ENCODE data around the gene TIAM1.

Gene TIAM1

GRCh38 chr21:31294691-31295090 is 49.4 kb downstream of the TIAM1 start:
- Histone ChIP-seq H4K20me1 (ENCODE audit: control insufficient read depth, insufficient read depth, low read depth, low read length) (no peaks in the 10 kb centered on the region), H3K4me2 (ENCODE audit: low read length) (no peak overlapping the region), H3K27me3 (ENCODE audit: control insufficient read depth, low read length) (no peaks in the 10 kb centered on the region), H3K79me2 (ENCODE audit: control insufficient read depth, low read length) (no peaks in the 10 kb centered on the region), H3F3A (ENCODE audit: control insufficient read depth, insufficient read depth) (no peaks in the 10 kb centered on the region), H3K4me3 (ENCODE audit: low read length) (no peak overlapping the region), H3K9me3 (ENCODE audit: control insufficient read depth, insufficient read depth, low read length) (no peaks in the 10 kb centered on the region), H3K27ac (ENCODE audit: low read depth, low read length) (no peak overlapping the region), H3K9me2 (replicated peaks; ENCODE audit: control insufficient read depth, low read length) (no peaks in the 10 kb centered on the region), H3K36me3 (ENCODE audit: control insufficient read depth, low read length) (no peaks in the 10 kb centered on the region), H3K4me1 (ENCODE audit: control insufficient read depth, low read length) (no peaks in the 10 kb centered on the region)
- no peak for TF ChIP-seq CTCF (IDR thresholded peaks at IDR 0.05; ENCODE audit: low read depth, low read length, poor library complexity, severe bottlenecking)
- TF ChIP-seq EZH2phosphoT487 (IDR thresholded peaks at IDR 0.05; ENCODE audit: borderline replicate concordance, low read length) = no peak

- no peak overlapping the region for H3K4me2 ChIP-seq (ENCODE audit: low read length)
- H3K27ac ChIP-seq (ENCODE audit: low read depth, low read length) = no peak overlapping the region
- no peak for TF ChIP-seq EZH2phosphoT487 (IDR thresholded peaks at IDR 0.05; ENCODE audit: borderline replicate concordance, low read length)
- TF ChIP-seq CTCF (IDR thresholded peaks at IDR 0.05; ENCODE audit: low read depth, low read length, poor library complexity, severe bottlenecking) = no peak
Measured at GRCh38 chr21:31293986-31294385, 50.1 kb downstream of the TIAM1 start.

GRCh38 chr21:31290765-31291164 is 53.3 kb downstream of the TIAM1 start:
- H4K20me1 ChIP-seq (ENCODE audit: control insufficient read depth, insufficient read depth, low read depth, low read length) = no peaks in the 10 kb centered on the region
- H3K4me1 ChIP-seq (ENCODE audit: control insufficient read depth, low read length) = 0 out of 2 replicates have a peak, but pooled peaks cover 3% of the 10 kb centered on the region
- no peaks in the 10 kb centered on the region for H3K9me2 ChIP-seq (replicated peaks; ENCODE audit: control insufficient read depth, low read length)
- H3K4me2 ChIP-seq (ENCODE audit: low read length) = no peak overlapping the region
- no peaks in the 10 kb centered on the region for H3K79me2 ChIP-seq (ENCODE audit: control insufficient read depth, low read length)
- no peak overlapping the region for H3K27ac ChIP-seq (ENCODE audit: low read depth, low read length)
- H3K9me3 ChIP-seq (ENCODE audit: control insufficient read depth, insufficient read depth, low read length) = no peaks in the 10 kb centered on the region
- no peaks in the 10 kb centered on the region for H3F3A ChIP-seq (ENCODE audit: control insufficient read depth, insufficient read depth)
- TF ChIP-seq EZH2phosphoT487 (IDR thresholded peaks at IDR 0.05; ENCODE audit: borderline replicate concordance, low read length) = no peak
- TF ChIP-seq CTCF (IDR thresholded peaks at IDR 0.05; ENCODE audit: low read depth, low read length, poor library complexity, severe bottlenecking) = no peak
- no peak overlapping the region for H3K4me3 ChIP-seq (ENCODE audit: low read length)
- H3K36me3 ChIP-seq (ENCODE audit: control insufficient read depth, low read length) = no peaks in the 10 kb centered on the region
- no peaks in the 10 kb centered on the region for H3K27me3 ChIP-seq (ENCODE audit: control insufficient read depth, low read length)

More at GRCh38 chr21:31293986-31294385, 50.1 kb downstream of the TIAM1 start:
- H3K4me1 ChIP-seq (ENCODE audit: control insufficient read depth, low read length) = no peaks in the 10 kb centered on the region
- no peaks in the 10 kb centered on the region for H3K79me2 ChIP-seq (ENCODE audit: control insufficient read depth, low read length)
- no peaks in the 10 kb centered on the region for H3K9me3 ChIP-seq (ENCODE audit: control insufficient read depth, insufficient read depth, low read length)
- H3K36me3 ChIP-seq (ENCODE audit: control insufficient read depth, low read length) = no peaks in the 10 kb centered on the region
- no peaks in the 10 kb centered on the region for H3F3A ChIP-seq (ENCODE audit: control insufficient read depth, insufficient read depth)
- no peaks in the 10 kb centered on the region for H4K20me1 ChIP-seq (ENCODE audit: control insufficient read depth, insufficient read depth, low read depth, low read length)
- no peaks in the 10 kb centered on the region for H3K9me2 ChIP-seq (replicated peaks; ENCODE audit: control insufficient read depth, low read length)
- H3K4me3 ChIP-seq (ENCODE audit: low read length) = no peak overlapping the region
- no peaks in the 10 kb centered on the region for H3K27me3 ChIP-seq (ENCODE audit: control insufficient read depth, low read length)

Data from DOHH2 (cell line).